HG02798 (cell line): ENCODE results near the gene AKR1B1.

Source experiments
- ATAC-seq: cut with Tn5 transposase; IDR thresholded peaks from one replicate; pipeline ENCODE4 v1.9.1; 2021; ENCODE audit warnings: mild to moderate bottlenecking; ENCODE audit not compliant: unreplicated experiment, poor library complexity

AKR1B1 gene

DNA sequence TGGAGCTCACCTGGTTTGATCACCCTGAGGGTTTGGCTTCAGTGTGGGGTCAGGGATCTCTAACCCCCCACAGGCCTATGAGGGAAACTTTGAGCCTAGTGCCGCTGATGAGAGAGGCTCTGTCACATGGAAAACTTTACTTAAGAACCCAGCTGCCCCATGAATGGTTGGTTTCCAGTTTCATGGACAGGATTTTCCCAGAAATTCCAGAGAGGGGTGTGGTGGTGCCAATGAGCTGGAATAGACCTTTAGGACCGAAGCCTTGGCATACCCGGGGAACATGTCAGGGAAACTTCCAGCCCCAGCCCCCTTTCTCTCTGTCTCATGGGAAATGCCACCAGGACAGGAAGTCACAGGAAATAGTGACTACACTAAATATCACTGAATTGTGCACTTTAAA is 36.9 kb downstream of the AKR1B1 start:
- ATAC-seq, result no peak

DNA sequence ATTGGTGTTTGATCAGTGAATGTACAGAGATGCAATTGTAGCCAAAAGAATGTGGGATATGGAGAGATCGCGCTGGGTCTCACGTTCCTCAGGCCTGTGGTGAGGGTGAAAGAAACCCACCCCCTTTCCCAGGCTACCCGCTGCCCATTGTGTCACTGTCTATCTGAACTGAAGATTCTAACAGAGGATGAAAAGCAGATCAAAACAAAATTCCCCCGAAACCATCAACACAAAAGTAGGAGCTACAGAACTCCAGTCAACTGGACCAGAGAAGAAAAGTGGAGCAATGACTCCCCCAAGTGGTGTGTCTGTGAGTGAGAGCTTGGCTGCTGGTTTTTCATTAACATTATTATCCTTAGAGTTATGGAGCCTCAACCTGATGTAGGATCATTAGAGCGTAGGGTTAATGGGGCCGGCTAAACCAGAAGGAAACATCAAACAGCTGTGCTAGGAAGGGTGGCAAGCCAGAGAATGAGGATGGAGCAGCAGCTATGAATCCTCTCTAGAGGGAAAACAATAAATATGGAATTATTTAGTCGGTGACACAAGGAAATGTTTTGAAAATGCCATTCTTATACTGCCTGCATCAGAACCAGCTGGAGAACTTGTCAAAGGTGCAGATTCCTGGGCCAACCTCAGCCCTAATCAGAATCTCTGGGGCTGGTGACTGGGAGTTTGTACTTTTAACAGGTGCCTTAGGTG is 38.3 kb downstream of the AKR1B1 start:
- ATAC-seq, result no peak

DNA sequence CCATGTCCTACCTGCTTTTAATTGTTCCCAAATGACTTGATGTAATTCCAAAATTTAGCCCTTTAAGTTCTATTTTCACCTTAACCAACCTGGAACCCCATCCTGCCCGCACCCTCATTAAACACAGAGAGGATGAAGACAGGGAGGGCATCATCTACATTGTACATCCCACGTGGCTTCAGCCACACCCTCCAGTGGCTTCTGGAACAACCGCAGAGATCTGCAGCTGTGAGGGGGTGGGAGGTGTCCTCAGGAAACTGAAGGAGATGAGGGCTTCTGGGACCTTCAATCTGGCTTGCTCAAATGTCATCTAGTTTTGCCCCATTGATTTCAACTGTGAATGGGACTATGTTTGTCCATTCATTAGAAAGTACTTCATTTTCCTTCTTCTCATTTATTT is 39.0 kb downstream of the AKR1B1 start:
- no peak for ATAC-seq

DNA sequence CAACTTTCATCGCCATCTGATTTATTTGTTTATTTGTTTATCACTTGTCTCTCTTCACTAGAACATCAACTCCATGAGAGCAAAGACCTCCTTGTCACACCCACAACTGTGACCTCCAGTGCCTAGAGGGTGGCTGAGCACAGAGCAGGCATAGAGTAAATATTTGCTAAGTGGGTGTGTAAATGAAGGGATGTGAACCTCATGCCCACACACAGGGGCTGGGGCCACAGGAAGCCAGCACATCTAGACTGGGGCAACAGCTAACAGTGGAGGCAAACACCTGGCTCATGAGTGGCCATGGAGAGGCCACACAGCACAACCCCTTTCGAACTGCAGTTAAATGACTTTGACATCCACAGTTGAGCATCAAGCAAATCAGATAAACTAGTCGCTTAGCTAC is 39.8 kb downstream of the AKR1B1 start:
- no peak for ATAC-seq

DNA sequence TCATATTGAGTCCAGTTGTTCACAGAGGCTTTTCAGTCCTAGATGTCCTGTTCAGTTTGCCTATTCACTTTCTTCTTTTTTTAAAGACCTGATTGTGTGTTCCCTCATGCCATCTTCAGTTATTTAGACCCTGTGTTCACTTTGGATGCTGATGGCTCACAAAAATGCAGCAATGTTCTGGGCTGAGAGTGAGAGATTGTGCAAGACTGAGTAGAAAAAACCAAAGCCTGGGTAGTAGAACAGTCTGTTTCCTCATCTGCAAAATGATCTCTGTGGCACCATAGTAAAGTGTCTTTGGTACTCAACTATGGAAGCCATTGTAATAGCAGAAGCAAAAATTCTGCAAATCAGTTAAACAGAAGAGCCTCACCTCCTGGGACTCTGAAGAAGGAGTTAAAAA is 43.2 kb downstream of the AKR1B1 start:
- no peak for ATAC-seq

DNA sequence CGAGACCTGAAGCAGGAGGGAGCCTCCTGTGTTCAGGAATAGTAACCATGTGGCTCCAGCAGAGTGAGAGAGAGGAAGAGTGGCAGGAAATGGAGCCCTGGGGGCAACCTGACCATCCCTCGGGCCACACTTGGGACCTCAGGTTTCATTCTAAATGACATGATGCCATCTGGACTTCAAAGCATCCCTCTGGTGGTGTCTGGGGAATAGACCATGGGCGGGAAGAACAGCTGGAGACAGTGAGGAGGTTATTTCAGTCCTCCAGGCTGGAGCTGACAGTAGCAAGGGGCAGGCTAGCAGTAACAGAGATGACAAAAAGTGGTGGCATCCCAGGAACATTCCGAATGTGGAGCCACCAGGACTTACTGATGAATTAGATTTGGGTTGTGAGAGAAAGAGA is 44.8 kb downstream of the AKR1B1 start:
- ATAC-seq, result no peak

DNA sequence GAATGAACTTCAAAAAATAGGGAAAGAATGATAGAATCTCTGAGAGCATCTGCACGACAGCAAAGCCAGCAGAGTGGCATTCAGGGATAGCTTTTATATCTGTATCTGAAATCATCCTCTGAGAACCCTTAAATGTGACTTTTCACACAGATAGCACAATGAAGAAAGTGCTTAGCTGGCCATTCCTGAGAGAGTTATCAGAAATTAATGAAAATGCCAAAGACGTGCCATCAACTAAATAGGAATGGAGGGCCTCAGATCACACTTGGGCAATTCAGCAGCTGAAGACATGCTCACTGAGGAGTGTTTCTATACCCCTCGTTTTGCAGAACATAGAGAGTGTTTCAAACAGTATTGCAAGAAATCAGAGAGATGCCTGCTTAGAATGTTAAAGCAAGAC is 51.6 kb downstream of the AKR1B1 start:
- ATAC-seq, result no peak

DNA sequence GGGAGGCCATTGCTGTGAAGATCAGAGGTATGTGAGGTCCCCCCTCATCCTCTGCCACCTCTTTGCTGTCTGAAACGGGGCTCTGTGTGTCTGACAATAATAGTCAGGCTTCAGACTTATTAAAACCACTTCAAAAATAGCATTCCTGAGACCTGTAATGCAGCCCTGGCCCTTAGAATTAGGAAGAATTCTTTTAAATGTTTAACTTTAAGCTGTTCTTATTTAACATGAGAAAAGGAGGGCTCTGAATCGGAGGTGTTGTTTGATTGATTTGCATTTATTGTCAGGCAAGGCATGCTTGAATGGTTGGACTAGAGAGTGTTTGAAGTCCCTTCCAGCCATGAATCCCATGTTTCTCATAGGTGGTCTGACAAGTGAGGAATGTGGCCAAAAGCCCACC is 52.5 kb downstream of the AKR1B1 start:
- ATAC-seq, result no peak

DNA sequence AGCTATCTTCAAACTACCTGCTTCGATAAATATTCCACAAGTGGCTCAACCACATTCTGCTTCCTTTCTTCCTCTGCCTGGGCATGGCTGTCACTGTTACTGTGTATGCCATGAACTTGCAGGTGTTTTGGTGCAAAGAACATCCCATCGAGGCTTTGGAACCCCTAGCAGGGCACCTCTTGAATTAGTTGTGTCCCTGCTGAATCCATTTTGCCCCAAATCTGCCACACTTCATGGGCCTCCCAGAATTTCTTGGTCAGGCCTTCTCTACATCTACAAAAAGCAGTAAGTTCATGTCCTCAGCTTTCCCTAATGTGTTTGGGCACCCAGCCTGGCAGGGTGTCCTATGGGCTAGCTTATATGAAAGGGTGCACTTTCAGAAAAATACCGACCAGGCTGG is 53.6 kb downstream of the AKR1B1 start:
- no peak for ATAC-seq

DNA sequence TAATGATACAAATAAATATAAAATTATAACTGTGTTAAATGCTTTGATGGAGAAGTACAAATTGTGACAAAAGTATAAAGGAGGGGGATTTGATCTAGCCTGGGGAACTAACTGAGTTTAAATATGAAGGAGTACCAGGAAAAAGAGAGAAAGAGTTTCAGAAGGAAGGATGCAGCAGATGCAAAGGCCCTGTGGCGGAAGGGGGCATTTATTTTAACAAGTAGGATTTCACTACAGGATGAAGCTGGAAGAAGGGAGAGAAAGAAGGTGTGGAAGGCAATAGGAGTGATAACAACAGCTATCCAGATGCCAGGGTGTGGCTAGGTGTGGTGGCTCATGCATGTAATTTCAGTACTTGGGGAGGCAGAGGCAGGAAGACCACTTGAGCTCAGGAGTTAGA is 55.8 kb downstream of the AKR1B1 start:
- no peak for ATAC-seq

DNA sequence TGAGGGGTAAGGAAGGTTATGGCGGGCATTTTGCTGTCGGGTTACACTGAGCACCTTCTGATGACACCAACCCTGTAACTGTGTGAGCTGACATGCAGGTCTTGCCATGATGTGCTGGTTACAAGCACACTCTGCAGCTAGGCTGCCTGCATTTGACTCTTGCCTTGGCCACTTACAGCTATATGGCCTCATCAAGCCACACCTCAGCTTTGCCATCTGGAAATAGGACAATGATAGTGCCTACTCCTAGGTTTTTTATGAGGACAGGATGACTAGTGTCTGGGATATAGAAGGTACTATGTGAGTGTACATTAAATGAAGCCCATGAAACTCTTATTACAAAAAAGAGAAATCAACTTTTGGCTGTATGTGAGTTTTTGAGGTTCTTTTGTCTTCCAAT is 58.0 kb downstream of the AKR1B1 start:
- ATAC-seq, result no peak

DNA sequence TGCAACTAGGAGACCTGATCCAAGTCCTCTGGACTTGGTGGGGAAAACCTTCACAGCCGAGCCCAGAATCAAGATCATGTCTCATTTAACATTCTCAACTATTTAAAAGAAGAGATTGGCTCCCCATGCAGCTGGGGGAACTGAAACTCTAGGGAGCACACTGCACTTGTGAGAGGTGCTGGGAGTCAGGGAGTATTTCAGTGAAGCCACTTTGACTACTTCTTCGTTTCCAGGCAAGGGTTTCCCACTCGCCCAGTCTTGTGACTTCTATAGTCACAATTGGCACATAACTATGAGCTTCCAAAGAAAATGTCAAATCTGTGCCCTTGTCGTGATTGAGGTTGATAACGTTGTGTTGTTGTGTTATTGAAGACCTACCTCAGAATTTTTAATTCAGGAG is 62.9 kb downstream of the AKR1B1 start:
- ATAC-seq, result no peak

DNA sequence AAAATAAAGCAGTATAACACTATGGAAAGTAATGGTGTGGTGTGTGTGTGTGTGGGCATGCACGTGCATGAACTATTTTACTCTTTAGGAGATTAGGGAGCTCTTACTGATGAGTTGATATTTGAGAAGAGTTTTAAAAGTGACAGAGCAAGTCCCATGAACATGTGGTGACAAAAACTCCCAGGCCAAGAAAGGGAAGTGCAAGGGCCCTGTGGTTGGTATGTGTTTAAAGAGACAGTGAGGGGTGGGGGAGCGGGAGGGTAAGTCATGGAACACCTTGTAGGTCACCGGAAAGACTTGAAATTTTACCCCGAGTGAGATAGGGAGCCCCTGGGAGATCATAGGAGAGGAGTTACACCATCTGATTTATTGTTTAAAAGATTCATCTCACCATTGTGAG is 63.3 kb downstream of the AKR1B1 start:
- ATAC-seq, result no peak

DNA sequence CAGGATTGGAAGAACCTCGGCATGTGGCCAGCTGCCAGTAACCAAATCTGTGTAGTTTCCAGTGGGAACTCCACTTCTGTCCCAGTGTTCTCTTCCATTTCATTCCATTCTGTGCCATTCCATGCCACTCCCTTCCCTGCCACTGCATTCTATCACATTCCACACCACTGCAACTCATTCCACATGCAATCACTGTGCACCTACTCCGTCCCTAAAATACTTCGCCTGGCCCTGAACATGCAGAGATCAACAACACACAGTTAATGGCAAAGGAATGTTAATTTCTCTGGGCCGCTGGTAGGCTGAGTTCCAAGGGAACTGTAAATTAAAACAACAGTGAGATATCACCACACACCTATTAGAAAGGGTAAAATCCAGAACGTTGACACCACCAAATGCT is 64.8 kb downstream of the AKR1B1 start:
- ATAC-seq, result no peak
